GM12878 (cell line): ENCODE results near the gene SPTBN1.

Experiments used
- EP300 ChIP-seq, 2 experiments: fragments of 150-350 bp in 1 of 2; IDR thresholded peaks; 2 replicates each; pipeline ENCODE4 v1.6.1; 2011 to 2012; ENCODE audit warnings: low read depth in 2 of 2, low read length in 2 of 2, borderline replicate concordance in 1 of 2, improper control_type of control experiment in 1 of 2, inconsistent platforms in 1 of 2; ENCODE audit not compliant: control insufficient read depth in 1 of 2
- ETV6 ChIP-seq, 2 experiments: fragments of 450-650 bp in 1 of 2; IDR thresholded peaks in 1 of 2; conservative IDR thresholded peaks in 1 of 2; 2 replicates each; pipeline ENCODE4 v1.6.1; 2014; ENCODE audit warnings: antibody characterized with exemption in 1 of 2, borderline replicate concordance in 1 of 2, low read depth in 1 of 2, mild to moderate bottlenecking in 1 of 2, moderate library complexity in 1 of 2
- HCFC1 ChIP-seq: fragments of 150-350 bp; IDR thresholded peaks from 2 replicates; pipeline ENCODE4 v1.6.1; 2014; ENCODE audit warnings: low read length
- MTA2 ChIP-seq: fragments of 450-650 bp; IDR thresholded peaks from 2 replicates; pipeline ENCODE4 v1.6.1; 2016; ENCODE audit warnings: low read depth, mild to moderate bottlenecking, moderate library complexity
- PML ChIP-seq: IDR thresholded peaks from 2 replicates; pipeline ENCODE4 v1.6.1; 2012; ENCODE audit warnings: low read length, inconsistent platforms
- POU2F2 ChIP-seq: IDR thresholded peaks from 3 replicates; pipeline ENCODE4 v1.6.1; 2011; ENCODE audit warnings: low read depth, mild to moderate bottlenecking, low read length, borderline replicate concordance
- RCOR1 ChIP-seq: conservative IDR thresholded peaks from 2 replicates; pipeline ENCODE4 v1.6.1; 2012; ENCODE audit warnings: low read depth, low read length, improper control_type of control experiment
- RELA ChIP-seq: fragments of 450-650 bp; IDR thresholded peaks from 2 replicates; pipeline ENCODE4 v1.8.0; 2014; ENCODE audit warnings: borderline replicate concordance; ENCODE audit not compliant: partially characterized antibody
- REST ChIP-seq: IDR thresholded peaks from 2 replicates; pipeline ENCODE4 v1.6.1; 2012; ENCODE audit warnings: mild to moderate bottlenecking, low read depth, low read length
- SIN3A ChIP-seq: IDR thresholded peaks from 2 replicates; pipeline ENCODE4 v1.6.1; 2012; ENCODE audit warnings: low read depth, low read length, improper control_type of control experiment
- SREBF2 ChIP-seq: IDR thresholded peaks from 2 replicates; pipeline ENCODE4 v1.6.1; 2012; ENCODE audit warnings: mild to moderate bottlenecking, low read length
- SRF ChIP-seq, 2 experiments: IDR thresholded peaks; 2 replicates each; pipeline ENCODE4 v1.6.1; 2011; ENCODE audit warnings: low read depth in 2 of 2, low read length in 2 of 2, mild to moderate bottlenecking in 1 of 2, moderate library complexity in 1 of 2
- TAF1 ChIP-seq: IDR thresholded peaks from 2 replicates; pipeline ENCODE4 v1.6.1; 2011; ENCODE audit warnings: mild to moderate bottlenecking, low read depth, low read length, borderline replicate concordance
- USF2 ChIP-seq: IDR thresholded peaks from 2 replicates; pipeline ENCODE4 v1.6.1; 2011; ENCODE audit warnings: low read depth, low read length, improper control_type of control experiment, borderline replicate concordance

- TF ChIP-seq SIN3A (no peak), HCFC1 (no peak), SREBF2 (no peak), MTA2 (no peak), EP300 (IDR thresholded peaks at IDR 0.05; ENCODE audit: borderline replicate concordance in 1 of 2, control insufficient read depth in 1 of 2, low read depth in 2 of 2, low read length in 2 of 2) (no peak), SRF (IDR thresholded peaks at IDR 0.05; ENCODE audit: low read depth in 2 of 2, low read length in 2 of 2) (no peak), REST (no peak), RCOR1 (no peak), ETV6 (conservative IDR thresholded peaks at IDR 0.05 in 1 of 2, IDR thresholded peaks at IDR 0.05 in 1 of 2; ENCODE audit: borderline replicate concordance in 1 of 2, low read depth in 1 of 2) (no peak), USF2 (no peak), RELA (no peak), TAF1 (no peak), PML (no peak), POU2F2 (no peak)
Measured at GRCh38 chr2:54685263-54685775, 229.2 kb downstream of the SPTBN1 start.
